Tibial nerve (tissue), 4 donors: Measurements from ENCODE around the gene PROKR2. TPM values are rescaled to one million over a fixed set of nuclear protein-coding genes. Genes with fewer than 3 reads are reported as not detected.

Experiments used
- DNase-seq, 2 donors: peaks; one replicate each; pipeline ENCODE4 v3.0.0-alpha.2; 2019; ENCODE audit warnings: low spot score in 2 of 2
- H3K27ac ChIP-seq, 4 donors: fragments of 200-600 bp; sonication (generic) in 3 of 4; one replicate each; pipeline ENCODE4 v1.5.1; 2017 to 2019; ENCODE audit warnings: mild to moderate bottlenecking in 1 of 4
- H3K27me3 ChIP-seq, 2 donors: fragments of 200-600 bp; sonication (generic) in 1 of 2; one replicate each; pipeline versions ENCODE4 v1.5.1 to v1.6.0; 2017 to 2019
- H3K36me3 ChIP-seq, 3 donors: fragments of 200-600 bp; sonication (generic); one replicate each; pipeline ENCODE4 v1.5.1; 2018 to 2019
- H3K4me1 ChIP-seq, 4 donors: fragments of 200-600 bp; sonication (generic) in 3 of 4; one replicate each; pipeline ENCODE4 v1.5.1; 2017 to 2019
- H3K4me3 ChIP-seq, 4 donors: fragments of 200-600 bp; sonication (generic) in 3 of 4; one replicate each; pipeline ENCODE4 v1.5.1; 2017 to 2019; ENCODE audit warnings: mild to moderate bottlenecking in 1 of 4, moderate library complexity in 1 of 4
- H3K9me3 ChIP-seq, 4 donors: fragments of 200-600 bp; sonication (generic) in 3 of 4; one replicate each; pipeline ENCODE4 v1.5.1; 2017 to 2019
- CTCF ChIP-seq, 5 experiments: fragments of 200-600 bp in 3 of 5; fragments of 450-650 bp in 2 of 5; sonication (generic) in 3 of 5; IDR thresholded peaks; one replicate each; pipeline ENCODE4 v1.5.1; 2016 to 2019; ENCODE audit warnings: antibody characterized with exemption in 5 of 5, mild to moderate bottlenecking in 3 of 5, moderate library complexity in 2 of 5
- EP300 ChIP-seq, 2 donors: sonication (generic); formaldehyde crosslinking; IDR thresholded peaks; one replicate each; pipeline ENCODE4 v1.6.1; 2017; ENCODE audit warnings: antibody characterized with exemption in 2 of 2, mild to moderate bottlenecking in 1 of 2
- POLR2A ChIP-seq, 2 donors: fragments of 450-650 bp; IDR thresholded peaks; one replicate each; pipeline ENCODE4 v1.6.1; 2017; ENCODE audit warnings: antibody characterized with exemption in 2 of 2, mild to moderate bottlenecking in 2 of 2, moderate library complexity in 2 of 2
- WGBS, 2 donors: methylation state at CpG; one replicate each; pipeline ENCODE4 v1.1.5; 2018; 5-methylcytosine and 5-hydroxymethylcytosine counted together
- total RNA-seq, 4 donors: library from RNA; depleted of rRNA; stranded (reverse); fragments of >200 nt; gene quantifications; one replicate each; pipeline ENCODE4 v1.1.0, GENCODE V29; 2016

The PROKR2 gene
- total RNA-seq, 4 donors from 2014 or later: not detected

GRCh38 chr20:5315807-5316187, 957 bp downstream of the PROKR2 start:
- TF ChIP-seq EP300 (IDR thresholded peaks at IDR 0.05): no peak
- TF ChIP-seq POLR2A (IDR thresholded peaks at IDR 0.05): no peak
- TF ChIP-seq CTCF (IDR thresholded peaks at IDR 0.05): no peak
- DNase-seq: no peak
- Histone ChIP-seq H3K36me3 (no peaks in the 10 kb centered on the region), H3K4me3 (no peak overlapping the region), H3K27ac (no peak overlapping the region), H3K27me3 (peaks cover 0 to 27% of the 10 kb centered on the region in 2 donors), H3K9me3 (peaks cover 0 to 41% (median 0%) of the 10 kb centered on the region in 4 donors), H3K4me1 (no peaks in the 10 kb centered on the region)
- 2% methylated on average over 28 of the region's 28 CpGs for WGBS, 2 donors

GRCh38 chr20:5313916-5314315, 2.8 kb downstream of the PROKR2 start:
- Histone ChIP-seq H3K4me1 (no peaks in the 10 kb centered on the region), H3K9me3 (peaks cover 0 to 52% (median 0%) of the 10 kb centered on the region in 4 donors), H3K27ac (no peak overlapping the region), H3K36me3 (no peaks in the 10 kb centered on the region), H3K27me3 (peaks cover 0 to 27% of the 10 kb centered on the region in 2 donors), H3K4me3 (no peak overlapping the region)
- TF ChIP-seq EP300 (IDR thresholded peaks at IDR 0.05) (no peak), POLR2A (IDR thresholded peaks at IDR 0.05) (no peak)
- WGBS, 2 donors: 92 to 94% methylated on average over 17 of the region's 17 CpGs
- no peak for DNase-seq

GRCh38 chr20:5312518-5312917, 4.2 kb downstream of the PROKR2 start:
- Histone ChIP-seq H3K9me3 (peaks cover 0 to 66% (median 0%) of the 10 kb centered on the region in 4 donors), H3K4me3 (no peak overlapping the region), H3K36me3 (no peaks in the 10 kb centered on the region), H3K27ac (no peak overlapping the region), H3K4me1 (no peaks in the 10 kb centered on the region), H3K27me3 (peaks cover 0 to 25% of the 10 kb centered on the region in 2 donors)
- no peak for DNase-seq
- WGBS, 2 donors: 80 to 81% methylated on average over 5 of the region's 5 CpGs
- TF ChIP-seq CTCF (IDR thresholded peaks at IDR 0.05) (no peak), POLR2A (IDR thresholded peaks at IDR 0.05) (no peak), EP300 (IDR thresholded peaks at IDR 0.05) (no peak)

GRCh38 chr20:5309971-5310370, 6.8 kb downstream of the PROKR2 start:
- Histone ChIP-seq H3K4me3 (no peak overlapping the region), H3K36me3 (no peaks in the 10 kb centered on the region), H3K27ac (no peak overlapping the region), H3K4me1 (no peaks in the 10 kb centered on the region), H3K9me3 (peaks cover 0 to 47% (median 0%) of the 10 kb centered on the region in 4 donors), H3K27me3 (no peaks in the 10 kb centered on the region)
- 92 to 95% methylated on average over 1 of the region's 1 CpG for WGBS, 2 donors
- no peak for DNase-seq
- TF ChIP-seq POLR2A (IDR thresholded peaks at IDR 0.05) (no peak), CTCF (IDR thresholded peaks at IDR 0.05) (no peak), EP300 (IDR thresholded peaks at IDR 0.05) (no peak)

- no peak overlapping the region for H3K4me3 ChIP-seq
- 60 to 67% methylated on average over 5 of the region's 5 CpGs for WGBS, 2 donors
Measured at GRCh38 chr20:5298811-5299210, 17.9 kb downstream of the PROKR2 start.

More at GRCh38 chr20:5298811-5299210, 17.9 kb downstream of the PROKR2 start:
- no peak for TF ChIP-seq CTCF (IDR thresholded peaks at IDR 0.05)
- TF ChIP-seq POLR2A (IDR thresholded peaks at IDR 0.05): no peak
- no peak for TF ChIP-seq EP300 (IDR thresholded peaks at IDR 0.05)
- no peak for DNase-seq
- H3K9me3 ChIP-seq: no peaks in the 10 kb centered on the region
- no peaks in the 10 kb centered on the region for H3K36me3 ChIP-seq
- H3K27ac ChIP-seq: no peak overlapping the region
- no peaks in the 10 kb centered on the region for H3K27me3 ChIP-seq
- H3K4me1 ChIP-seq: no peaks in the 10 kb centered on the region
